ENCODE measurements around the gene LNPK. TPM values are rescaled to one million over a fixed set of nuclear protein-coding genes. Genes with fewer than 3 reads are reported as not detected.

LNPK gene
- total and polyA plus RNA-seq, 9 of the 15 experiments (the other 6 are each of a cell fraction or from before 2014, with no cell fraction given) = 6.4 to 40.4 (median 21.3) TPM

- peak; percentile 73; the same call in 1 of the 2 replicates for TF ChIP-seq PKNOX1 (IDR thresholded peaks at IDR 0.05)
These were observed 37.3 kb upstream of the LNPK start (continued) for GRCh38 chr2:176039375-176039774.

- Histone ChIP-seq H3K9ac (ENCODE audit: insufficient read depth in 1 of 2, low read depth in 2 of 2, low read length in 2 of 2) (no peak overlapping the region), H3K4me2 (ENCODE audit: insufficient read depth, low read length) (no peak overlapping the region), H3K4me1 (replicated peaks in 1 of 2; ENCODE audit: control insufficient read depth in 2 of 2, insufficient read depth in 2 of 2, low read length in 2 of 2) (no peaks in the 10 kb centered on the region), H2AFZ (ENCODE audit: low read depth, low read length) (peak overlapping the region; percentile 38; the same call in 1 of the 2 replicates), H3K4me3 (no peak overlapping the region), H3K9me3 (replicated peaks; ENCODE audit: control insufficient read depth, insufficient read depth, low read depth, low read length) (no peaks in the 10 kb centered on the region), H3K79me2 (ENCODE audit: control insufficient read depth, insufficient read depth, low read length) (no peaks in the 10 kb centered on the region), H3K27me3 (ENCODE audit: control insufficient read depth in 2 of 2, insufficient read depth in 2 of 2, low read length in 2 of 2) (0 out of 5 replicates have a peak, but pooled peaks cover 0 to 3% of the 10 kb centered on the region in 2 experiments), H3K36me3 (ENCODE audit: control insufficient read depth, insufficient read depth, low read length) (no peaks in the 10 kb centered on the region), H3K9me1 (ENCODE audit: control insufficient read depth, insufficient read depth, low read length) (no peaks in the 10 kb centered on the region), H3K27ac (ENCODE audit: extremely low read depth, low read depth, low read length) (no peak overlapping the region), H4K20me1 (replicated peaks; ENCODE audit: control insufficient read depth, insufficient read depth, low read length) (no peaks in the 10 kb centered on the region)
- in situ Hi-C loops (cut with MboI) = no loop called here
- peak; percentile 80 for ATAC-seq
- ChIA-PET CTCF (ENCODE audit: low intra/inter-chr PET ratio) (no interaction called here), POLR2A (no interaction called here)
- intact Hi-C loops (cut with micrococcal nuclease) = no loop called here
- DNase-seq (ENCODE audit: extremely low read depth in 1 of 4, low spot score in 3 of 4) = peak in 1 of 4 experiments; percentile 23
- TF ChIP-seq FOS (IDR thresholded peaks at IDR 0.05; ENCODE audit: extremely low read depth, insufficient read length) (peak; percentile 75), NFYB (IDR thresholded peaks at IDR 0.05; ENCODE audit: extremely low read depth, insufficient read length) (peak; percentile 77), ASH1L (IDR thresholded peaks at IDR 0.05; ENCODE audit: borderline replicate concordance, low read depth, partially characterized antibody) (peak; percentile 58), RBM25 (IDR thresholded peaks at IDR 0.05; ENCODE audit: low read depth, low read length, severe bottlenecking) (peak; percentile 32), NR2C2 (CRISPR knock-in tag; IDR thresholded peaks at IDR 0.05) (no peak), NR2C2 (tag; IDR thresholded peaks at IDR 0.05) (no peak)
- FAIRE-seq = no peak
- no TSS peak for BruUV-seq (replicated peaks)
- 0% methylated on average over 2 of the region's 2 CpGs for WGBS (ENCODE audit: insufficient coverage, low coverage, missing lambda C conversion rate)
These were observed 36.6 kb upstream of the LNPK start for GRCh38 chr2:176038694-176039093.

All from K562 (cell line).